SK-N-SH treated with all-trans-retinoic acid at 6 μM for 48 hours (cell line): Measurements from ENCODE around the gene NSMF.

Experiments used
- ARNTL ChIP-seq: fragments of 450-650 bp; formaldehyde crosslinking; IDR thresholded peaks from 2 replicates; pipeline ENCODE4 v1.5.0; 2020; ENCODE audit warnings: low read depth, mild to moderate bottlenecking, moderate library complexity, borderline replicate concordance
- PPARA ChIP-seq: fragments of 250-450 bp; sonication (Bioruptor Pico); IDR thresholded peaks from 2 replicates; pipeline ENCODE4 v1.5.0; 2020; ENCODE audit warnings: mild to moderate bottlenecking, borderline replicate concordance
- RARB ChIP-seq: fragments of 250-450 bp; sonication (Bioruptor Pico); IDR thresholded peaks from 2 replicates; pipeline ENCODE4 v1.8.0; 2021; ENCODE audit warnings: mild to moderate bottlenecking, moderate library complexity
- SNAI2 ChIP-seq: fragments of 250-450 bp; sonication (Bioruptor Pico); IDR thresholded peaks from 2 replicates; pipeline ENCODE4 v1.5.0; 2020; ENCODE audit warnings: mild to moderate bottlenecking, moderate library complexity
- TOX ChIP-seq: fragments of 250-450 bp; sonication (Bioruptor Pico); IDR thresholded peaks from 2 replicates; pipeline ENCODE4 v1.8.0; 2021; ENCODE audit warnings: mild to moderate bottlenecking, moderate library complexity, borderline replicate concordance
- ZFP3 ChIP-seq: fragments of 250-450 bp; sonication (Bioruptor Pico); IDR thresholded peaks from 2 replicates; pipeline ENCODE4 v1.5.0; 2020; ENCODE audit warnings: mild to moderate bottlenecking, moderate library complexity
- ZNF565 ChIP-seq: fragments of 450-650 bp; formaldehyde crosslinking; conservative IDR thresholded peaks from 2 replicates; pipeline ENCODE4 v1.5.0; 2020; ENCODE audit warnings: low read depth, mild to moderate bottlenecking, moderate library complexity
- TF ChIP-seq, protein P1 (sequence below): fragments of 250-450 bp; sonication (Bioruptor Pico); IDR thresholded peaks from 2 replicates; pipeline ENCODE4 v1.8.0; 2020; ENCODE audit warnings: mild to moderate bottlenecking, moderate library complexity, borderline replicate concordance

DNA sequence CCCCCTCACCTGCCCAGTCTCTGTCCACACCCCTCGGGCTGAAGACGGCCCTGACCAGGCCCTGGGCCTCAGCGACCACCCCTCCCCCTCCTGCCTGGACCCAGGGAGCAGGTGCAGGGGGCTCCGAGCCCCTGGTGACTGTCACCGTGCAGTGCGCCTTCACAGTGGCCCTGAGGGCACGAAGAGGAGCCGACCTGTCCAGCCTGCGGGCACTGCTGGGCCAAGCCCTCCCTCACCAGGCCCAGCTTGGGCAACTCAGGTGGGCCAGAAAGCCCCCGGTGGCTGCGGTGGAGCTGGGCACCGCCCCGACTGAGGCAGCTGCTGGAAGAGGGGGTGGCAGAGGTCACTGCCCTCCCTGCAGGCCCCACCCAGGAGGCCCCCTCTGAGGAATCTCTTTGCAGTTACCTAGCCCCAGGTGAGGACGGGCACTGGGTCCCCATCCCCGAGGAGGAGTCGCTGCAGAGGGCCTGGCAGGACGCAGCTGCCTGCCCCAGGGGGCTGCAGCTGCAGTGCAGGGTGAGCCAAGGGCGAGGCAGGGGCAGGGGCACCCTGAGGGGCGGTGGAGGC, 25.7 kb downstream of the NSMF start:
- TF ChIP-seq SNAI2 (CRISPR knock-in tag) (no peak), PPARA (CRISPR knock-in tag) (no peak), ZNF565 (CRISPR knock-in tag) (no peak), ZFP3 (no peak), RARB (CRISPR knock-in tag) (no peak), ARNTL (CRISPR knock-in tag) (no peak), TOX (CRISPR knock-in tag) (no peak)
- TF ChIP-seq, protein P1, sequence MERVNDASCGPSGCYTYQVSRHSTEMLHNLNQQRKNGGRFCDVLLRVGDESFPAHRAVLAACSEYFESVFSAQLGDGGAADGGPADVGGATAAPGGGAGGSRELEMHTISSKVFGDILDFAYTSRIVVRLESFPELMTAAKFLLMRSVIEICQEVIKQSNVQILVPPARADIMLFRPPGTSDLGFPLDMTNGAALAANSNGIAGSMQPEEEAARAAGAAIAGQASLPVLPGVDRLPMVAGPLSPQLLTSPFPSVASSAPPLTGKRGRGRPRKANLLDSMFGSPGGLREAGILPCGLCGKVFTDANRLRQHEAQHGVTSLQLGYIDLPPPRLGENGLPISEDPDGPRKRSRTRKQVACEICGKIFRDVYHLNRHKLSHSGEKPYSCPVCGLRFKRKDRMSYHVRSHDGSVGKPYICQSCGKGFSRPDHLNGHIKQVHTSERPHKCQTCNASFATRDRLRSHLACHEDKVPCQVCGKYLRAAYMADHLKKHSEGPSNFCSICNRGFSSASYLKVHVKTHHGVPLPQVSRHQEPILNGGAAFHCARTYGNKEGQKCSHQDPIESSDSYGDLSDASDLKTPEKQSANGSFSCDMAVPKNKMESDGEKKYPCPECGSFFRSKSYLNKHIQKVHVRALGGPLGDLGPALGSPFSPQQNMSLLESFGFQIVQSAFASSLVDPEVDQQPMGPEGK (CRISPR knock-in tag), result no peak
